Neural cell (in vitro differentiated cells): ENCODE results near the gene POU2F3. TPM values are rescaled to one million over a fixed set of nuclear protein-coding genes. Genes with fewer than 3 reads are reported as not detected.

Experiments used
- H2AFZ ChIP-seq: fragments of 200-600, 300-800 bp; sonication (generic), shearing (Covaris generic); 2 replicates; pipeline ENCODE4 v1.6.0; 2014; ENCODE audit warnings: low read depth, mild to moderate bottlenecking, antibody characterized with exemption, low read length, moderate library complexity
- H3F3A ChIP-seq: fragments of 200-600 bp; shearing (Covaris generic); 2 replicates; pipeline ENCODE4 v1.6.1; 2016; ENCODE audit warnings: mild to moderate bottlenecking, moderate library complexity, mixed read lengths, antibody characterized with exemption, low read length; ENCODE audit not compliant: insufficient read depth, poor library complexity, severe bottlenecking
- H3K27ac ChIP-seq: fragments of 200-600, 300-800 bp; sonication (generic), shearing (Covaris generic); 2 replicates; pipeline ENCODE4 v1.5.1; 2014; ENCODE audit warnings: mild to moderate bottlenecking, low read length, moderate library complexity
- H3K27me3 ChIP-seq: fragments of 300-800, 200-600 bp; sonication (generic), shearing (Covaris generic); 2 replicates; pipeline ENCODE4 v1.6.0; 2014; ENCODE audit warnings: mild to moderate bottlenecking, low read depth, low read length, moderate library complexity; ENCODE audit not compliant: insufficient read depth
- H3K36me3 ChIP-seq: fragments of 300-800, 200-600 bp; sonication (generic), shearing (Covaris generic); 2 replicates; pipeline ENCODE4 v1.5.1; 2014; ENCODE audit warnings: mild to moderate bottlenecking, antibody characterized with exemption, low read length, moderate library complexity; ENCODE audit not compliant: insufficient read depth
- H3K4me2 ChIP-seq: fragments of 300-800, 200-600 bp; sonication (generic), shearing (Covaris generic); 2 replicates; pipeline ENCODE4 v1.6.0; 2014; ENCODE audit warnings: mild to moderate bottlenecking, low read length
- H3K4me3 ChIP-seq: fragments of 300-800, 200-600 bp; sonication (generic), shearing (Covaris generic); 2 replicates; pipeline ENCODE4 v1.5.1; 2014; ENCODE audit warnings: mild to moderate bottlenecking, low read length, moderate library complexity
- H3K79me2 ChIP-seq: fragments of 200-600 bp; shearing (Covaris generic); replicated peaks from 2 replicates; pipeline ENCODE4 v1.6.0; 2014; ENCODE audit warnings: mild to moderate bottlenecking, low read length, moderate library complexity; ENCODE audit not compliant: insufficient read depth
- H3K9ac ChIP-seq: fragments of 300-800, 200-600 bp; sonication (generic), shearing (Covaris generic); 2 replicates; pipeline ENCODE4 v1.6.1; 2016; ENCODE audit warnings: mild to moderate bottlenecking, low read length, mixed read lengths
- H3K9me2 ChIP-seq: fragments of 200-600 bp; shearing (Covaris generic); 2 replicates; pipeline ENCODE4 v1.6.1; 2016; ENCODE audit warnings: mild to moderate bottlenecking, low read length, mixed read lengths; ENCODE audit not compliant: insufficient read depth
- H3K9me3 ChIP-seq: fragments of 200-600, 300-800 bp; sonication (generic), shearing (Covaris generic); 2 replicates; pipeline ENCODE4 v1.6.1; 2016; ENCODE audit warnings: mild to moderate bottlenecking, mixed run types, low read length, moderate library complexity, mixed read lengths
- H4K20me1 ChIP-seq: fragments of 200-600 bp; shearing (Covaris generic); 2 replicates; pipeline ENCODE4 v1.6.1; 2016; ENCODE audit warnings: mild to moderate bottlenecking, mixed run types; ENCODE audit not compliant: insufficient read depth
- EP300 ChIP-seq: fragments of 450-650 bp; conservative IDR thresholded peaks from 2 replicates; pipeline ENCODE4 v1.6.1; 2014; ENCODE audit warnings: antibody characterized with exemption, mild to moderate bottlenecking, moderate library complexity; ENCODE audit not compliant: poor library complexity, severe bottlenecking
- EZH2 ChIP-seq: fragments of 200-600, 300-800 bp; shearing (Covaris generic), sonication (generic); IDR thresholded peaks from 2 replicates; pipeline ENCODE4 v1.6.1; 2014; ENCODE audit warnings: antibody characterized with exemption, low read length, borderline replicate concordance, mild to moderate bottlenecking; ENCODE audit not compliant: insufficient read depth, poor library complexity, severe bottlenecking
- MXI1 ChIP-seq: fragments of 450-650 bp; conservative IDR thresholded peaks from 2 replicates; pipeline ENCODE4 v1.6.1; 2014; ENCODE audit warnings: antibody characterized with exemption, mild to moderate bottlenecking; ENCODE audit not compliant: poor library complexity, severe bottlenecking
- POLR2AphosphoS5 ChIP-seq: IDR thresholded peaks from 2 replicates; pipeline ENCODE4 v1.6.1; 2012
- RAD21 ChIP-seq: fragments of 450-650 bp; conservative IDR thresholded peaks from 2 replicates; pipeline ENCODE4 v1.6.1; 2014; ENCODE audit warnings: antibody characterized with exemption, mild to moderate bottlenecking, moderate library complexity
- SMC3 ChIP-seq: fragments of 450-650 bp; conservative IDR thresholded peaks from 2 replicates; pipeline ENCODE4 v1.6.1; 2014; ENCODE audit warnings: antibody characterized with exemption, mild to moderate bottlenecking, moderate library complexity; ENCODE audit not compliant: poor library complexity
- TAF1 ChIP-seq: IDR thresholded peaks from 2 replicates; pipeline ENCODE4 v1.6.1; 2012; ENCODE audit warnings: low read depth
- polyA plus RNA-seq: library from polyadenylated mRNA; depleted of rRNA; stranded (reverse); fragments of >200 nt; gene quantifications from 2 replicates; pipeline ENCODE4 v1.2.3, GENCODE V29; 2014
- TF ChIP-seq, protein P1 (sequence below): IDR thresholded peaks from 2 replicates; pipeline ENCODE4 v1.6.1; 2012; ENCODE audit warnings: borderline replicate concordance
- TF ChIP-seq, protein P2 (sequence below): fragments of 450-650 bp; IDR thresholded peaks from 2 replicates; pipeline ENCODE4 v1.5.1; 2014; ENCODE audit warnings: antibody characterized with exemption, mild to moderate bottlenecking, moderate library complexity; ENCODE audit not compliant: poor library complexity, severe bottlenecking

Gene POU2F3
- polyA plus RNA-seq, 1 donor from 2014 or later, result not detected

DNA sequence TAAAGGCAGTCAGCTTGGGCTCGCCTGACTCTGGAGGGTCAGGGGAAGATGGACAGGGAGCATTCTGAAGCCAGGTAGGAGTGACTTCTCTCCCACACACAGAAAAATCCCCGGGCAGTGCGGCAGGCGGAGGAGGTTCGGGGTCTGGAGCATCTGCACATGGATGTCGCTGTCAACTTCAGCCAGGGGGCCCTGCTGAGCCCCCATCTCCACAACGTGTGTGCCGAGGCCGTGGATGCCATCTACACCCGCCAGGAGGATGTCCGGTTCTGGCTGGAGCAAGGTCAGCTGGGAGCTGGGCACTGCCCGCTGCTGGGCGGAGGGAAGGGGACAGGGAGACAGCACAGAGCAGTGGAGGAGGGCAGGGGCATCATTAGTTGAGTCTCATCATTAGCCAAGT lies 13.2 kb upstream of the POU2F3 start:
- H3K27me3 ChIP-seq, result no peaks in the 10 kb centered on the region
- TF ChIP-seq TAF1 (no peak), POLR2AphosphoS5 (no peak), SMC3 (no peak), EZH2 (no peak), EP300 (no peak), MXI1 (no peak)
- no peak overlapping the region for H3K4me3 ChIP-seq
- no peak overlapping the region for H2AFZ ChIP-seq
- H3K79me2 ChIP-seq, result no peaks in the 10 kb centered on the region
- no peak overlapping the region for H3K9ac ChIP-seq
- no peaks in the 10 kb centered on the region for H3K9me2 ChIP-seq
- H3K9me3 ChIP-seq, result no peaks in the 10 kb centered on the region
- no peaks in the 10 kb centered on the region for H3K36me3 ChIP-seq
- no peak overlapping the region for H3K27ac ChIP-seq
- no peaks in the 10 kb centered on the region for H3F3A ChIP-seq
- no peaks in the 10 kb centered on the region for H4K20me1 ChIP-seq
- no peak overlapping the region for H3K4me2 ChIP-seq

- Histone ChIP-seq H3K4me2 (no peak overlapping the region), H3K4me3 (no peak overlapping the region), H2AFZ (no peak overlapping the region), H3K79me2 (no peaks in the 10 kb centered on the region), H3K9me3 (no peaks in the 10 kb centered on the region), H3K9me2 (no peaks in the 10 kb centered on the region), H3K9ac (no peak overlapping the region), H3K27me3 (no peaks in the 10 kb centered on the region), H3K36me3 (no peaks in the 10 kb centered on the region), H4K20me1 (no peaks in the 10 kb centered on the region), H3K27ac (no peak overlapping the region), H3F3A (no peaks in the 10 kb centered on the region)
- TF ChIP-seq SMC3 (no peak), POLR2AphosphoS5 (no peak), EZH2 (no peak), RAD21 (no peak), EP300 (no peak), MXI1 (no peak), TAF1 (no peak)
- TF ChIP-seq, protein P1, sequence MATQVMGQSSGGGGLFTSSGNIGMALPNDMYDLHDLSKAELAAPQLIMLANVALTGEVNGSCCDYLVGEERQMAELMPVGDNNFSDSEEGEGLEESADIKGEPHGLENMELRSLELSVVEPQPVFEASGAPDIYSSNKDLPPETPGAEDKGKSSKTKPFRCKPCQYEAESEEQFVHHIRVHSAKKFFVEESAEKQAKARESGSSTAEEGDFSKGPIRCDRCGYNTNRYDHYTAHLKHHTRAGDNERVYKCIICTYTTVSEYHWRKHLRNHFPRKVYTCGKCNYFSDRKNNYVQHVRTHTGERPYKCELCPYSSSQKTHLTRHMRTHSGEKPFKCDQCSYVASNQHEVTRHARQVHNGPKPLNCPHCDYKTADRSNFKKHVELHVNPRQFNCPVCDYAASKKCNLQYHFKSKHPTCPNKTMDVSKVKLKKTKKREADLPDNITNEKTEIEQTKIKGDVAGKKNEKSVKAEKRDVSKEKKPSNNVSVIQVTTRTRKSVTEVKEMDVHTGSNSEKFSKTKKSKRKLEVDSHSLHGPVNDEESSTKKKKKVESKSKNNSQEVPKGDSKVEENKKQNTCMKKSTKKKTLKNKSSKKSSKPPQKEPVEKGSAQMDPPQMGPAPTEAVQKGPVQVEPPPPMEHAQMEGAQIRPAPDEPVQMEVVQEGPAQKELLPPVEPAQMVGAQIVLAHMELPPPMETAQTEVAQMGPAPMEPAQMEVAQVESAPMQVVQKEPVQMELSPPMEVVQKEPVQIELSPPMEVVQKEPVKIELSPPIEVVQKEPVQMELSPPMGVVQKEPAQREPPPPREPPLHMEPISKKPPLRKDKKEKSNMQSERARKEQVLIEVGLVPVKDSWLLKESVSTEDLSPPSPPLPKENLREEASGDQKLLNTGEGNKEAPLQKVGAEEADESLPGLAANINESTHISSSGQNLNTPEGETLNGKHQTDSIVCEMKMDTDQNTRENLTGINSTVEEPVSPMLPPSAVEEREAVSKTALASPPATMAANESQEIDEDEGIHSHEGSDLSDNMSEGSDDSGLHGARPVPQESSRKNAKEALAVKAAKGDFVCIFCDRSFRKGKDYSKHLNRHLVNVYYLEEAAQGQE, result no peak
- TF ChIP-seq, protein P2, sequence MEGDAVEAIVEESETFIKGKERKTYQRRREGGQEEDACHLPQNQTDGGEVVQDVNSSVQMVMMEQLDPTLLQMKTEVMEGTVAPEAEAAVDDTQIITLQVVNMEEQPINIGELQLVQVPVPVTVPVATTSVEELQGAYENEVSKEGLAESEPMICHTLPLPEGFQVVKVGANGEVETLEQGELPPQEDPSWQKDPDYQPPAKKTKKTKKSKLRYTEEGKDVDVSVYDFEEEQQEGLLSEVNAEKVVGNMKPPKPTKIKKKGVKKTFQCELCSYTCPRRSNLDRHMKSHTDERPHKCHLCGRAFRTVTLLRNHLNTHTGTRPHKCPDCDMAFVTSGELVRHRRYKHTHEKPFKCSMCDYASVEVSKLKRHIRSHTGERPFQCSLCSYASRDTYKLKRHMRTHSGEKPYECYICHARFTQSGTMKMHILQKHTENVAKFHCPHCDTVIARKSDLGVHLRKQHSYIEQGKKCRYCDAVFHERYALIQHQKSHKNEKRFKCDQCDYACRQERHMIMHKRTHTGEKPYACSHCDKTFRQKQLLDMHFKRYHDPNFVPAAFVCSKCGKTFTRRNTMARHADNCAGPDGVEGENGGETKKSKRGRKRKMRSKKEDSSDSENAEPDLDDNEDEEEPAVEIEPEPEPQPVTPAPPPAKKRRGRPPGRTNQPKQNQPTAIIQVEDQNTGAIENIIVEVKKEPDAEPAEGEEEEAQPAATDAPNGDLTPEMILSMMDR, result no peak
These were observed 12.6 kb upstream of the POU2F3 start for GRCh38 chr11:120227228-120227852.
